ENCODE data around the gene RHOC. TPM values are rescaled to one million over a fixed set of nuclear protein-coding genes. Genes with fewer than 3 reads are reported as not detected.

Gene RHOC
- total RNA-seq, 1 donor from 2014 or later = 187 TPM

DNA sequence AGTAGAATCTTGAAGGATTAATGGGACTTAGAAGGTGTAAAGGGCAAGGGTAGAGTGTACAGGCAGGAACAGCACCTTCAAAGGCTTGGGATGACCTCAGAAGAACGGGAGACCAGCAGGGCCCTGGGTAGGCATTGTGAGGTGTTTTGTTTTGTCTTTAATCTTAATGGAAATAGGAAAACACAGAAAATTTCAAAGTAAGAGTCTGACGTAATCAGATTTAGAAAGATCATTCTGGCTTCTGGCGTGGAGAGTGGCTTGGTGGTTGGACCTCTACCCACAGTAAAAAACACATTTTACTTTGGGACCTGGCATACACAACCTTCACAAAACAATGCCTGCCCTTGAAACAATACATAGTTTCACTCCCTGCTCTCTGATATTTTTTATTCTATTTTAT, 28.3 kb downstream of the RHOC start:
- no peak for DNase-seq (ENCODE audit: low spot score)

DNA sequence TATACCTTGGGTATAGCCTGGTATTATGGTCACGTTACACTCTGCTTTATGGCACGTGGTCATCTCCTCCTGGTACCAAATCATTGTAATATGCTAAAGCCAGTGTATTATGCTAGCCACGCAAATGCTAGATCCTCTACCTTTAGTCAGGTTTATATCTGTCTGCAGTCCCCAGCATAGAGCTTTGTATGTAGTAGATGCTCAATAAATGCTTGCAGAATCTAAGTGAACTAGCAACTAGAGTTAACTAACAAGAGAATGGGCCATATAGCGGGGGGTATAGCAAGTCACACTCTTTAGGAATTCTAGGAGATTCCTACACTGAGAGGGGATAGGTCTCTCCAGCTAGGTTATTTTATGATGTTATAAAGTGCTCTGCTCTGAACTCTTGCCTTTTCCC, 29.4 kb downstream of the RHOC start:
- DNase-seq (ENCODE audit: low spot score) = no peak

GRCh38 chr1:112676543-112676942, 30.4 kb downstream of the RHOC start:
- DNase-seq (ENCODE audit: low spot score) = no peak

DNA sequence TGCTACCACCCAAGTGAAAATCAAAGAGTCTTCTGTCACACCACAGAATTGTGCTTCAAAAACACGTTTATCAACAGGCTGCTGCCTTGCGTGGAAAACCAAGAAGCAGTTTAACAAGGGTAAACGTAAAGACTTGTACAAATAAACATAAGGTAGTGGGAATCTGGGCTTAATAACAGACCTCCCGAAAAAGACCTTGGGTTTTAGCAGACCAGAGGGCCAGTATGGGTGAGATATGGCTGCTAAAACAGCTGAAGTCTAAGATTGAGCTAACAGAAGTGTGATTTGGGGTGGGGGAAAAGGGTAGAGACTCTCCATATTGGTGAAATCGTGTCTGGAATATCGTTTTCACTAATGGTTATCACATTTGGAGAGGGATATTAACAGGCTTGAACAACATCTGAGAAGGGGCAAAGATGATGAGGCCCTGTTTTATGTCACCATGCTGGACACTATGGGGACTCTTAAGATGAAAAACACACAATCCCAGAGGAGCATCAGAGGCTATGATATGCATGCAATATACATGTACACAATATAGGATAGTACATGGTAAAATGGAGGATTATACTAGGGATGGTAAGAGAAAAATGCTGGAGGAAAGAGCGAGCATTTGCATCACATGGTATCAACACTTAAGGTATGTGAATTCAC, 31.1 kb downstream of the RHOC start:
- no peak for DNase-seq (ENCODE audit: low spot score)

- DNase-seq (ENCODE audit: low spot score) = no peak
Observed at GRCh38 chr1:112674986-112675727, 31.8 kb downstream of the RHOC start.

- DNase-seq (ENCODE audit: low spot score) = peak; percentile 71
Observed at GRCh38 chr1:112674440-112674985, 32.4 kb downstream of the RHOC start, which contains the start of gene MOV10. Gene MOV10, plus strand, starts transcription at chr1:112674659. Its CDS starts 254 bp downstream, at chr1:112674913.

- DNase-seq (ENCODE audit: low spot score) = no peak
Observed at GRCh38 chr1:112673592-112674439, 33.1 kb downstream of the RHOC start.

GRCh38 chr1:112672842-112673241, 34.1 kb downstream of the RHOC start:
- DNase-seq (ENCODE audit: low spot score) = no peak

DNA sequence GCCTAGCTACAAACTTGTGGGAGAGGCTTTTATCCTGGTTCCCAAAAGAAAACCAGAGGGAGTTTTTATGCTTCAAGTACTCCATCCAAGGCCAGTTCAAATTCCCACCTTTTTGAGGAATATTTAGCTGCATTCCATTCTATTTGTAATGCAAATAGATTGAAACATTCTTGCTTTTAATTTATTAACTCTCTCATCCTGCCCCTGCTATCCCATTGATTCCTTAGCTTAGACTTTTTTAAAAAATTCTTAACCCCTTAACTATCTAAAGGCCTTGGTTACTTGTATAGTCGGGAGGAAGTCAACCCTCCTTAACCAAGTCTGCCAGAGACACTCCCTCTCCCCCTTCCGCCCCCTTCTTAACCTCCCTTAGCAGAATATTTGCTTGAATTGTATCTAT, 34.9 kb downstream of the RHOC start:
- no peak for DNase-seq (ENCODE audit: low spot score)

- DNase-seq (ENCODE audit: low spot score) = no peak
Observed at GRCh38 chr1:112666946-112667345, 40.0 kb downstream of the RHOC start.

DNA sequence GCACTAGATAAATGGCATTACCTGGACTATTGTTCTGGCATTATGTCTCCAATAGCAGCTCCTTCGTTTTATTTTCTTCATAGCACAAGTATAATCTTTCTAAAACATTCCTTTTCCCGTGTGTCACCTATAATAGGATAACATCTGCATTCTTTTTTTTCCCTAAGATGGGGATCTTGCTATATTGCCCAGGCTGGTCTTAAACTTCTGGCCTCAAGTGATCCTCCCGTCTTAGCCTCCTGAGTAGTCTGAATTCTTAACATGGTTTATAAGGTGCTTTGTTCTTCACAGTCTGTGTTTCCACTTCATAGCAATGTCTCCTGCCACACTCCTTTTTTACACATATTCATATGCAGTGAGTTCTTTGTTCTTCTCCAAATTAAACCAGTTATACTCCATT, 41.1 kb downstream of the RHOC start:
- DNase-seq (ENCODE audit: low spot score) = no peak

GRCh38 chr1:112651205-112651604, 55.7 kb downstream of the RHOC start:
- no peak for DNase-seq (ENCODE audit: low spot score)

Other genes with a start within 250 kb of the RHOC start
- gene WNT2B, start 198.2 kb downstream of the RHOC start, total RNA-seq = 5.6 TPM
- 33.3 TPM for gene ST7L, start 88.0 kb downstream of the RHOC start, total RNA-seq
- gene CAPZA1, start 87.3 kb downstream of the RHOC start, total RNA-seq = 146 TPM
- 92.3 TPM for gene MOV10, start 32.5 kb downstream of the RHOC start, total RNA-seq
- gene PPM1J, start 8.2 kb upstream of the RHOC start, total RNA-seq = 0.94 TPM
- gene SLC16A1, start 249.1 kb upstream of the RHOC start, total RNA-seq = 9.0 TPM